GM12878 (cell line): ENCODE results near the gene GDAP2. TPM values are rescaled to one million over a fixed set of nuclear protein-coding genes. Genes with fewer than 3 reads are reported as not detected.

Source experiments
- ATAC-seq: fragments of 200-7000 bp; cut with Tn5 transposase; 3 replicates; pipeline ENCODE4 v1.9.1; 2020; ENCODE audit warnings: mild to moderate bottlenecking, moderate library complexity
- BruUV-seq: library from RNA; stranded (reverse); fragments of 400-500 nt; replicated peaks from 2 replicates; lab custom pipeline; 2021; lab: Mats Ljungman, UMichigan
- CTCF ChIA-PET: fragments of 300-600 bp; sonication (Branson Sonifier 250); formaldehyde crosslinking; extraction: SDS; loops from one replicate; lab custom pipeline; 2021; ENCODE audit warnings: inconsistent platforms; lab: Yijun Ruan, JAX
- POLR2A ChIA-PET: fragments of 350-600 bp; formaldehyde crosslinking; extraction: SDS; loops from one replicate; lab custom pipeline; 2021; ENCODE audit warnings: inconsistent platforms; lab: Charles Lee
- RAD21 ChIA-PET: fragments of 300-600 bp; sonication (Branson Sonifier 250); formaldehyde crosslinking; loops from one replicate; lab custom pipeline; 2023; ENCODE audit warnings: antibody characterized with exemption; ENCODE audit not compliant: unreplicated experiment; lab: Charles Lee
- SMC1A ChIA-PET: fragments of 300-600 bp; sonication (Branson Sonifier 250); formaldehyde crosslinking; loops from one replicate; lab custom pipeline; 2023; ENCODE audit not compliant: unreplicated experiment, uncharacterized antibody; lab: Charles Lee
- DNase-seq: peaks from one replicate; pipeline ENCODE4 v3.0.0-alpha.2; 2011; ENCODE audit warnings: low read depth, low spot score
- FAIRE-seq: peaks from 3 replicates; lab custom pipeline; 2011; peaks lifted over from hg19 to GRCh38; lab: Jason Lieb, UNC
- H2AFZ ChIP-seq: 2 replicates; pipeline ENCODE4 v1.6.0; 2011; ENCODE audit warnings: low read depth, low read length, control low read depth; ENCODE audit not compliant: control insufficient read depth
- H3K27ac ChIP-seq: 2 replicates; pipeline ENCODE4 v1.5.1; 2011; ENCODE audit warnings: control low read depth; ENCODE audit not compliant: control insufficient read depth, insufficient read depth
- H3K27me3 ChIP-seq, 2 experiments: replicated peaks in 1 of 2; 2 replicates each; pipeline versions ENCODE4 v1.6.0 to v1.6.1; 2011; ENCODE audit warnings: low read length in 1 of 2; ENCODE audit not compliant: control insufficient read depth in 2 of 2, insufficient read depth in 2 of 2
- H3K36me3 ChIP-seq, 2 experiments: 2 replicates each; pipeline ENCODE4 v1.5.1; 2011; ENCODE audit warnings: low read length in 1 of 2; ENCODE audit not compliant: control insufficient read depth in 2 of 2, insufficient read depth in 2 of 2
- H3K4me1 ChIP-seq: 2 replicates; pipeline ENCODE4 v1.6.1; 2011; ENCODE audit warnings: mild to moderate bottlenecking, low read length, moderate library complexity, mixed read lengths; ENCODE audit not compliant: control insufficient read depth, insufficient read depth
- H3K4me2 ChIP-seq: 2 replicates; pipeline ENCODE4 v1.6.0; 2011; ENCODE audit warnings: control low read depth; ENCODE audit not compliant: control insufficient read depth, insufficient read depth
- H3K4me3 ChIP-seq: fragments of 200-600 bp; sonication (generic); 2 replicates; pipeline ENCODE4 v1.5.1; 2016
- H3K79me2 ChIP-seq: 2 replicates; pipeline ENCODE4 v1.6.0; 2011; ENCODE audit warnings: low read length; ENCODE audit not compliant: control insufficient read depth, insufficient read depth
- H3K9ac ChIP-seq: 2 replicates; pipeline ENCODE4 v1.8.0; 2011; ENCODE audit warnings: low read length, control low read depth, mixed read lengths; ENCODE audit not compliant: control insufficient read depth, insufficient read depth
- H3K9me3 ChIP-seq: replicated peaks from 3 replicates; pipeline ENCODE4 v1.5.1; 2011; ENCODE audit warnings: mild to moderate bottlenecking, low read length; ENCODE audit not compliant: control insufficient read depth, insufficient read depth
- H4K20me1 ChIP-seq: 2 replicates; pipeline ENCODE4 v1.6.0; 2011; ENCODE audit not compliant: control insufficient read depth, insufficient read depth
- BHLHE40 ChIP-seq, 2 experiments: fragments of 450-650 bp in 1 of 2; IDR thresholded peaks; 2 replicates each; pipeline ENCODE4 v1.6.1; 2011 to 2017; ENCODE audit warnings: low read depth in 2 of 2, borderline replicate concordance in 1 of 2, improper control_type of control experiment in 1 of 2, low read length in 1 of 2, mild to moderate bottlenecking in 1 of 2
- CHD1 ChIP-seq: IDR thresholded peaks from 2 replicates; pipeline ENCODE4 v1.6.1; 2012; ENCODE audit warnings: low read depth, low read length, improper control_type of control experiment
- ETV6 ChIP-seq, 2 experiments: fragments of 450-650 bp in 1 of 2; IDR thresholded peaks in 1 of 2; conservative IDR thresholded peaks in 1 of 2; 2 replicates each; pipeline ENCODE4 v1.6.1; 2014; ENCODE audit warnings: antibody characterized with exemption in 1 of 2, borderline replicate concordance in 1 of 2, low read depth in 1 of 2, mild to moderate bottlenecking in 1 of 2, moderate library complexity in 1 of 2
- IKZF1 ChIP-seq: fragments of 450-650 bp; conservative IDR thresholded peaks from 2 replicates; pipeline ENCODE4 v1.6.1; 2017; ENCODE audit warnings: antibody characterized with exemption, mild to moderate bottlenecking
- KDM1A ChIP-seq: fragments of 200-600 bp; sonication (generic); IDR thresholded peaks from 2 replicates; pipeline ENCODE4 v1.6.1; 2016; ENCODE audit warnings: borderline replicate concordance
- NBN ChIP-seq: fragments of 450-650 bp; IDR thresholded peaks from 2 replicates; pipeline ENCODE4 v1.6.1; 2016
- SMAD5 ChIP-seq: IDR thresholded peaks from 2 replicates; pipeline ENCODE4 v1.6.1; 2016; ENCODE audit warnings: antibody characterized with exemption, low read depth
- TCF12 ChIP-seq: IDR thresholded peaks from 2 replicates; pipeline ENCODE4 v1.6.1; 2011; ENCODE audit warnings: low read depth, mild to moderate bottlenecking, low read length
- ZNF24 ChIP-seq: fragments of 450-650 bp; IDR thresholded peaks from 2 replicates; pipeline ENCODE4 v1.6.1; 2017; ENCODE audit warnings: antibody characterized with exemption, mild to moderate bottlenecking
- ZNF384 ChIP-seq: IDR thresholded peaks from 2 replicates; pipeline ENCODE4 v1.6.1; 2012; ENCODE audit warnings: low read depth, mild to moderate bottlenecking, low read length, improper control_type of control experiment, borderline replicate concordance
- WGBS: methylation state at CpG from one replicate; pipeline ENCODE4 v1.1.6; 2016; ENCODE audit warnings: low lambda C conversion rate; ENCODE audit not compliant: insufficient replicate concordance, insufficient coverage; ENCODE audit errors: missing lambda C conversion rate; 5-methylcytosine and 5-hydroxymethylcytosine counted together
- in situ Hi-C: fragments of 300-500 bp; cut with MboI; formaldehyde crosslinking; loops from 9 replicates; pipeline ENCODE4 v1.14.3; 2018; ENCODE audit warnings: mixed read lengths
- intact Hi-C: fragments of 100-400 bp; cut with micrococcal nuclease; formaldehyde crosslinking; loops from one replicate; pipeline ENCODE4 v1.14.2; 2022; ENCODE audit not compliant: unreplicated experiment
- polyA plus RNA-seq, 11 experiments: library from polyadenylated mRNA; depleted of rRNA in 4 of 11; unstranded in 6 of 11; stranded (reverse) in 5 of 11; fragments of >200 nt; fragmentation: Nextera tagmentation in 4 of 11; fragmentation: Illumina TruSeq in 1 of 11; extraction: Ambion mirVana in 4 of 11; extraction: Trizol in 1 of 11; gene quantifications; 1 replicate in 1 of 11; 2 replicates in 10 of 11; pipeline versions ENCODE4 v1.2.1 to v1.2.3, GENCODE V29; 2011 to 2016; ENCODE audit warnings: inconsistent platforms in 2 of 11, missing spikeins in 2 of 11, low read depth in 1 of 11
- total RNA-seq, 4 experiments: library from RNA; depleted of rRNA in 3 of 4; stranded (reverse); fragments of >200 nt in 3 of 4; fragmentation: Illumina TruSeq in 1 of 4; extraction: Trizol in 1 of 4; gene quantifications; 2 replicates each; pipeline versions ENCODE4 v1.2.1 to v1.2.3, GENCODE V29; 2013 to 2021

Gene GDAP2
- total and polyA plus RNA-seq, 10 of the 15 experiments (the other 5 are each of a cell fraction or from before 2014, with no cell fraction given): 2.6 to 19.2 (median 11.4) TPM

- H3K9me3 ChIP-seq: no peaks in the 10 kb centered on the region
- FAIRE-seq: no peak
- ChIA-PET CTCF (interaction anchor here (0.7 kb wide), 1 partner anchor 26 kb away, joined by 3 read pairs; no protein-coding TSS in a partner anchor), POLR2A (no interaction called here), SMC1A (no interaction called here), RAD21 (no interaction called here)
- no peaks in the 10 kb centered on the region for H3K4me1 ChIP-seq
- TF ChIP-seq ZNF24: no peak
- TF ChIP-seq SMAD5: no peak
- TF ChIP-seq KDM1A: no peak
- no peak for TF ChIP-seq NBN
- TF ChIP-seq ETV6 (conservative IDR thresholded peaks at IDR 0.05 in 1 of 2, IDR thresholded peaks at IDR 0.05 in 1 of 2; ENCODE audit: borderline replicate concordance in 1 of 2, low read depth in 1 of 2): no peak
- TF ChIP-seq IKZF1: no peak
- TF ChIP-seq CHD1: no peak
- TF ChIP-seq ZNF384: no peak
- TF ChIP-seq TCF12: no peak
- TF ChIP-seq BHLHE40 (IDR thresholded peaks at IDR 0.05; ENCODE audit: borderline replicate concordance in 1 of 2, low read depth in 2 of 2, low read length in 1 of 2): no peak
- no peaks in the 10 kb centered on the region for H3K27me3 ChIP-seq
- no peak overlapping the region for H3K4me3 ChIP-seq
- H3K79me2 ChIP-seq: peaks cover 2% of the 10 kb centered on the region
- no peaks in the 10 kb centered on the region for H4K20me1 ChIP-seq
- no peak overlapping the region for H2AFZ ChIP-seq
- no peak overlapping the region for H3K9ac ChIP-seq
- DNase-seq: no peak
- no peak for ATAC-seq
- no peaks in the 10 kb centered on the region for H3K36me3 ChIP-seq
- no peak overlapping the region for H3K4me2 ChIP-seq
- intact Hi-C loops: no loop called here
- 97% methylated on average over 2 of the region's 2 CpGs for WGBS
- BruUV-seq: no TSS peak
- in situ Hi-C loops: no loop called here
- no peak overlapping the region for H3K27ac ChIP-seq
These were observed 7.4 kb downstream of the GDAP2 start for GRCh38 chr1:117921991-117922390.
